ENCODE data around the gene MARCHF7.
"Not testable (repeated sequence)": the region's sequence is repeated elsewhere in the genome, so short reads cannot be mapped to it uniquely, and the experiment has no call there.

Gene MARCHF7

DNA sequence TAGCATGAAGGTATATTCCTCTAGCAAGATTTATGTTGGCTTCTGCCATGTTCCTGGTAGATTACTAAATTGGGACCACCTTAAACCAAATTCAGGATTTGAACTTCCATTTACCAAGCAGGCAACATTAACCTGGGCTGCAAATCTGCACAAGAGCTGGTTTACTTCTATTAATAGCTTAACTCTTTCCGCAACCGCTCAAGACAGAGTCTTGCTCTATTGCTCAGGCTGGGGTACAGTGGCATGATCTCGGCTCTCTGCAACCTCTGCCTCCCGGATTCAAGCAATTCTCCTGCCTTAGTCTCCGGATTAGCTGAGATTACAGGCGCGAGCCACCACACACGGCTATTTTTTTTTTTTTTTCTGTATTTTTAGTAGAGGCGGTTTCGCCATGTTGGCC lies 8.4 kb downstream of the MARCHF7 start:
- no peak for DNase-seq

DNA sequence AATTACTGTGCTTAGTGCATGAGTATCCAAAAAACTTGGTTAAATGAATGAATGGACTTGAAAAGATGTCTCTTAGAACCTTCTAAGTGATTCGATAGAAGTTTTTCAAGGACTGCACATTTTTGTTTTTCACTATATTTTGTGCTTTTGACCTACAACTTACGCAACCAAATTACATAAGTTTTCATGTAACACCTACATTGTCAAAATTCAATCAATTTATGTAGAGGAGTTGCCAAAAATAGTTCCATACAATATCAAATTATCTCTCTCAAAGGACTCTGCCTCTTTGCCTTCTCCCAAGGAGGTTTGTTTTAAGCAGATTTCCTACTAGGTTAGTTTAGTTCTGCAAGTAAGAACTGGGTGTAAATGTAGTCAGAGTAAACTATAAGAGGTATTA lies 10.3 kb downstream of the MARCHF7 start:
- no peak for DNase-seq

- not testable (repeated sequence) for DNase-seq
Observed at GRCh38 chr2:159724795-159725572, 12.7 kb downstream of the MARCHF7 start.

DNA sequence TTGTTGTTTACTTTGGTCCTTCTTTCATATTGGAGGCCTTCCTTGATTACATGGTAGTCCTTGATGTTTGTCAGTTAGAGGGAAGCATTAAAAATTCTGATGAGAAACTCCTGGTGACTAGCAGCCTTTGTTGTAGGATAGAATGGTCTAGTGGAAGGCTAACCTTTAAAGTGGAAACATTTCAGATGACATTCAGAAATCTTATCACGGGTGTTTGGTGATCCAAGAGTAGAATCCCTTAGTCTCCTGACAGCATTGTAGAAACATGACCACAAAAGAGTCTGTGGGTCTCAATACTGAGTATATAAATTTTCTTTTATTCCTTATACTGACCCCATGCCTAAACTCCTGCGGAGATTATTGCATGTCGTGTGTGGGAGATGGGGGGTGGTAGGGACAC lies 13.4 kb downstream of the MARCHF7 start:
- DNase-seq: no peak

GRCh38 chr2:159728629-159729028 lies 16.3 kb downstream of the MARCHF7 start:
- DNase-seq: no peak

DNA sequence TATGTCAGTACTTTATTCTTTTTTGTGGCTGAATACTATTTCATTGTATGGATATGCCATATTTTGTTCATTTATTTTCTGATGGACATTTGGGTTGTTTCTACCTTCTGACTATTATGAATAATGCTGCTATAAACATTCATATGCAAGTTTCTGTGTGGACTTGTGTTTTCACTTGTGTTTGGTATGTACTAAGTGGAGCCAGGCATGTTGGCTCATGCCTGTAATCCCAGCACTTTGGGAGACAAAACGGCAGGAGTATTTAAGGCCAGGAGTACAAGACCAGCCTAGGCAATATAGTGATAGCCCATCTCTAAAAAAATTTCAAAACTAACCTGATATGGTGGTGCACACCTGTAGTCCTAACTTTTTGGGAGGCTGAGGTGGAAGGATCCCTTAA lies 23.3 kb downstream of the MARCHF7 start:
- DNase-seq: no peak

GRCh38 chr2:159736048-159736447 lies 23.7 kb downstream of the MARCHF7 start:
- no peak for DNase-seq

DNA sequence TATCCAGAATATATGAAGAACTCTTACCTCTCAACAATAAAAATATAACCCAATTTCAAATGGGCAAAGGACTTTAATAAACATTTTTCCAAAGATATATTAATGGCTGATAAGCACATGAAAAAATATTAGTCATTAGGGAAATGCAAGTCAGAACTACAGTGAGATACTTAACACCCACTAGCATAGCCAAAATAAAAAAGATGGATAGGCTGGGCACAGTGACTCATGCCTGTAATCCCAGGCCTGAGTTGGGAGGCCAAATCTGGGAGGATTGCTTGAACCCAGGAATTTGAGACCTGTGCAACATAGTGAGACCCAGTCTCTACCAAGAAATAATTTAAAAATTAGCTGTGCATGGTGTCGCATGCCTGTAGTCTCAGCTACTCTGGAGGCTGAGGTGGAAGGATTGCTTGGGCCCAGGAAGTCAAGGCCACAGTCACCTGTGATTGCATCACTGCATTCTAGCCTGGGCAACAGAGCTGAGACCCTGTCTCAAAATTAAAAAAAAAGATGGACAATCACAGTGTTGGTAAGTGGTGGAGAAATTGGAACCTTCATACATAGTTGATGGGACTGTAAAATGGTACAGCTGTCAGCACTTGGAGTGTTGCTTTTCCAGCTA lies 25.1 kb downstream of the MARCHF7 start:
- DNase-seq: no peak

GRCh38 chr2:159737917-159738296 lies 25.6 kb downstream of the MARCHF7 start:
- DNase-seq: no peak

DNA sequence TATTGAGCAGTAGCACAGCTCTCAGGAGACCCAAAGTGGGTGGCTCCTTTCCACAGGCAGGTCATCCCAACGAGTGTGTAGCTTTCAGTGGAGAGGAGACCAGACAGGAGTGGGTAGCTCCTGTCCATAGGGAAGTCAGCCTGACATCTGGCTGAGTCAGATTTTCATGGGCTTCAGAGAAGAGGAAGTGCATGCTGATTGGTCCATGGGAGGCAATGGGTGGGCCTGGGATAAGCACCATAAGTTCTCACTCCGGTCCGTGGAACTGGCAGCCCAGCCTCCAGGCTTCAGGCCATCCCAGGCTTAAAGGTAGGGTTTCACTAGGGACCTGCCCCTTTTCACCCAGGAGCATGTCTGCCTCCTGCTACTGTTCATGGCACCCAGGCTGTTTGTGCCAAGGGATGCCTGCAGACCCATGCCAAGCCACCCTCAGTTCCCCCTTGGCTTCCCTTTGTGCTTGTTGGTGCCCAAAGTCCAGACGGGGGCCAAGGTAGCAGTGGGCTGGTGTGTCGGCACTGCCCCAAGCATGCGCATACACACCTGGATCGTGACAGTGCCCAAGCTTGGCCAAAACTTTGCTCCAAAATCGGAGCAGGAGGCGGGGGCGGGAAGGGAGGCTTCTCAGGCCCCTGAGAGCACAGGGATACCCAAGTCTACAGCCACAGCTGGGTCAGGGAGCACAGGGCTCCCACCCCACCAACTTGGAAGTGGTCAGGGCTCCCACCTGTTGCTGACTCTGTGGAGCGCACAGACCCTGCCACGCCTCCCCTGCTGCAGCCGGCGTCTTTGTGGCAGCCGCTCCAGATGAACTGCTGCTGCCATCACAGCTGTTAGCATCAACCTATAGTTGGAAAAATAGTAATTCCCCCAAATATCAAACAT lies 26.4 kb downstream of the MARCHF7 start:
- no peak for DNase-seq

DNA sequence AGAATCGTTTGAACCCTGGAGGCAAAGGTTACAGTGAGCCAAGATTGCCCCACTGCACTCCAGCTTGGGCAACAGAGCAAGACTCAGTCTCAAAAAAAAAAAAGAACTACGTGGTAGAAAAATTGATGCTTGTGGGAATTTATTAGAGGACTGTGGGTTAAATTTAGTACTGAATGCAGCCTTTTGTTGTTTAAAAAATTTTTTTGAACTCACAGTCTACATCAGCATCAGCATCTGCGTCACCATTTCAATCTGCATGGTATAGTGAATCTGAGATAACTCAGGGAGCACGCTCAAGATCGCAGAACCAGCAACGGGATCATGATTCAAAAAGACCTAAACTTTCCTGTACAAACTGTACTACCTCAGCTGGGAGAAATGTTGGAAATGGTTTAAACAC lies 30.5 kb downstream of the MARCHF7 start:
- no peak for DNase-seq

DNA sequence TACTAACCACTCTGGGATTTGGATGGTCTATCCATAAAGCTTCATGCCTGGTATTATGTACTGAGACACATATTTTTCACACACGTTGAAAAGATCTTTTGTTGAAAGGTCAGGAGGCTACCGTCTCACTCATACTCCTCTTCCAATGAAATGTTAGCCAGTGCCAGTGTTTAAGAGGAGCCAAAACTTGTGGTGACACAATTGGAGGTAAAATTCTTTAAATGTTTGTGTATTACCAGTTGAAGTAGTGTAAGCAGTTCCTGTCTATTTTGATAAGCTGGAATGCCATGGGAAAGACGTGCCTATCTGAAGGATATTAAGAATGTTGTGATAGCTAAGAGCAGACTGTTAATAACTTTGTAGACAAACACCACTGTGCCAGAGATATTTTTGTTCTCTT lies 32.1 kb downstream of the MARCHF7 start:
- DNase-seq: no peak

- DNase-seq: not testable (repeated sequence)
Observed at GRCh38 chr2:159745237-159745636, 32.9 kb downstream of the MARCHF7 start.

DNA sequence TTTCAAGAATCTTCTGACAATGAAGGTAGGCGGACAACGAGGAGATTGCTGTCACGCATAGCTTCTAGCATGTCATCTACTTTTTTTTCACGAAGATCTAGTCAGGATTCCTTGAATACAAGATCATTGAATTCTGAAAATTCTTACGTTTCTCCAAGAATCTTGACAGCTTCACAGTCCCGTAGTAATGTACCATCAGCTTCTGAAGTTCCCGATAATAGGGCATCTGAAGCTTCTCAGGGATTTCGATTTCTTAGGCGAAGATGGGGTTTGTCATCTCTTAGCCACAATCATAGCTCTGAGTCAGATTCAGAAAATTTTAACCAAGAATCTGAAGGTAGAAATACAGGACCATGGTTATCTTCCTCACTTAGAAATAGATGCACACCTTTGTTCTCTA lies 35.8 kb downstream of the MARCHF7 start:
- DNase-seq: no peak

- DNase-seq: no peak
Observed at GRCh38 chr2:159750873-159751272, 38.6 kb downstream of the MARCHF7 start.

- DNase-seq: no peak
Observed at GRCh38 chr2:159753797-159754196, 41.5 kb downstream of the MARCHF7 start.

DNA sequence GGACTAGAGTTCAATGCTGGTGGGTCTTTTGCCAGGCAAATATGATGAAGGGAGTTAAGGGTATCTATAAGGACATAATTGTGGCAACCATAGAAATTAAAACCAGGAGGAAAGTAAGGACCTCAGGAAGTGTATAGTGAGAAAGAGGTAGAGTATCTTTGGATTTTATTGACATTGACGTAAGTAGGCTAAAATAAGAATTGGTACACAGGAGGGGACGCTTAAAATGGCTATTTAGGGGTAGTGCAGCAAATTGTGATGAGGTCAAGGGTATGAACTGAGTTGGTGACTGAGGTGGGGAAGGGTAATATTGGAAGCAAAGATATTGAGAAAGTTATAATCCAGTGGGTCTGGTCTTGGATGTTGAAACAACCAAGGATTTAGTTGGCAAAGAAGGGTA lies 42.7 kb downstream of the MARCHF7 start:
- DNase-seq: no peak

- peak; percentile 14 for DNase-seq
Observed at GRCh38 chr2:159755788-159756187, 43.5 kb downstream of the MARCHF7 start.

DNA sequence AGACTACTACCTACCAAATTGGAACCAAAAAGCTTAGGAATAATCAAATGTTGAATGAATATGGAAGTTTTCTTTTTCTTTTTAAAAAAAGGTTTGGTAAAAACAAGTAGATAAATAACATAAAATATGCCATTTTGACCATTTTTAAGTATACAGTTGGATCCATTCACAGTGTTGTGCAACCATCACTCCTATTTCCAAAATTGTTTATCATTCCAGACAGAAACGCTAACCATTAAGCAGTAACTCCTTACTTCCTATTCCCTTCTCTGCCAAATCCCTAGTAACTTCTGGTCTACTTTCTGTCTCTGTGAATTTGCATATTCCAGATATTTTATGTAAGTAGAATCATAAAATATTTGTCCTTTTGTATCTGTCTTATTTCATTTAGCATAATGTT lies 45.9 kb downstream of the MARCHF7 start:
- no peak for DNase-seq

DNA sequence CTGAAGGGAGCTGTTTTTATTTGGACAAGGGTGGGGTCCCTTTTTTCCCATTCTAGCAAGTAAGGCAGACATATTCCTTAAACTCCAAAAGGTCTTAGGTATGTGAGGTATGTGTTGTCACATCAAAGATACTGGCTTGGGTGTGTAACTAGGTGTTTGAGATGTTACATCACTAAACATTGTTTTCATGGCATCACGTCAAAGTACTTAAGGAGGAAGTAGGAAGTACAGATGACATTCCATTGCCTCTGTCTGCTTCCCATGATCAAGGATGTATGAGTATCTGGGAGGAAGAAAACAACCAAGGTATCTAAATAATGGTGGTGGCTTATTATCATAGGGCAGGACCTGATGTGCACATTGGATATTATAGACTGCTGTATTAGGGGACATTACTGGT lies 46.4 kb downstream of the MARCHF7 start:
- no peak for DNase-seq

DNA sequence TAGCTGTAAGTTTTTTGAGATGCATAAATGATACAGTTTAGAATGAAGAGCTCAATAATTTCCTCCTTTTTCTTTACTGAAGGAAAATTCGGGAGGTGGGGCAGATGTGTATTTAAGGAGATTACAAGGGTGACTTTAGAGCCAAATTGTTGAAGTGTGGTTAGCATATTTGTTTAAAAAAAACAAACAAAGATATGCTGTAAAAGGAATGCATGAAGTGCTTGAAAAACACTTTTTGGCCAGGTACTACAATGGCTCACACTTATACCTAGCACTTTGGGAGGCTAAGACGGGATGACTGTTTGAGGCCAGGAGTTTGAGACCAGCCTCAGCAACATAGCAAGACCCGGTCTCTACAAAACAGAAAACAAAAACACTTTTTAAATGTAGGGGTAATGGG lies 47.3 kb downstream of the MARCHF7 start:
- no peak for DNase-seq

DNA sequence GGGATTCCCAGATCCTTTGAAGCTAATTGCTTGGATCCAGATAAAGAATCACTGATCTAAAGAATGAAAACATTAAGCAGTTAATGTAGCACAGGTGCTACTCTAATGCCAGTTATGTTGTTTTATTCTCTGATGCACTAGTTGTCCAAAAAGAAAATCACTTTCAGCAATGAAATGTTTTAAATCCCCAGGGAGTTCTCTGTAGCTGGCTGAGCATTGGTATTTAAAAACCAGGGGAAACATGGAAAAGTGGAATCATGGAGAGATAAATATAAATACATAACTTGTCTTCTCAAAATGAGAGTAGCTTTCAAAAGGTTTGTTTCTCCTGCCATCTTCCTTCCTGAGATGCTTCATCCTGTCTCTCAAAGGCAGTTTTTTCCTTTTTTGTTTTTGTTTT lies 48.0 kb downstream of the MARCHF7 start:
- DNase-seq: no peak

DNA sequence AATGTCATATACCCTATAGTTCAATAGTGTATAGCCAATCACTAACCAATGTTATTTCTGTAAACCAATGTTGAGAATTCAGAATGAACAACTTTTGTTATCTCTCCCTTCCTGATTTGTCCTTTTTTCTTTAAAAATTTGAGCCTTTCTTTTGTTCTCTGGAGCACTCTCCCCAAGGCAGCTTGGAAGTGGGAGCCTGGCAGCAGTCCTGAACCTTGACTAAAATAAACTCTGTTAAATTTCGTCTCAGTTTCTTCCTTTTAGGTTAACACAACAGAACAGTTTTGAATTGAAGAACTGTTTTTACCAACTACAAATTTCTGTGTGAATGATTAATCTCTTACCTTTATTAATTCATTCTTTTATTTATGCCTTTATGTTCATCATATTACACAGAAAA lies 49.8 kb downstream of the MARCHF7 start:
- DNase-seq: no peak

All from NCI-H146 (cell line).